Transverse colon (tissue), 4 donors: ENCODE data around the gene ZBTB20. TPM values are rescaled to one million over a fixed set of nuclear protein-coding genes. Genes with fewer than 3 reads are reported as not detected.

Experiments
- DNase-seq: peaks from one replicate; pipeline ENCODE4 v3.0.0-alpha.2; 2019
- H3K27ac ChIP-seq, 4 donors: fragments of 200-600 bp; sonication (generic); 2 replicates each; pipeline ENCODE4 v1.5.1; 2016 to 2018; ENCODE audit warnings: inconsistent platforms in 4 of 4
- H3K27me3 ChIP-seq: fragments of 200-600 bp; sonication (generic); 2 replicates; pipeline ENCODE4 v1.5.1; 2017; ENCODE audit warnings: inconsistent platforms
- H3K36me3 ChIP-seq, 4 donors: fragments of 200-600 bp; sonication (generic); 2 replicates each; pipeline ENCODE4 v1.5.1; 2017 to 2019; ENCODE audit warnings: inconsistent platforms in 4 of 4
- H3K4me1 ChIP-seq, 4 donors: fragments of 200-600 bp; sonication (generic); 2 replicates each; pipeline ENCODE4 v1.5.1; 2017 to 2020; ENCODE audit warnings: inconsistent platforms in 4 of 4
- H3K4me3 ChIP-seq, 4 donors: fragments of 200-600 bp; sonication (generic); 1 replicate in 1 of 4; 2 replicates in 3 of 4; pipeline versions ENCODE4 v1.5.1 to v1.6.1; 2017 to 2019; ENCODE audit warnings: inconsistent platforms in 4 of 4
- H3K9me3 ChIP-seq, 2 donors: fragments of 200-600 bp; sonication (generic); 2 replicates each; pipeline ENCODE4 v1.5.1; 2017 to 2019; ENCODE audit warnings: inconsistent platforms in 2 of 2
- EP300 ChIP-seq: sonication (generic); formaldehyde crosslinking; IDR thresholded peaks from one replicate; pipeline ENCODE4 v1.6.1; 2017; ENCODE audit warnings: antibody characterized with exemption, low read depth
- POLR2A ChIP-seq: fragments of 450-650 bp; IDR thresholded peaks from one replicate; pipeline ENCODE4 v1.6.1; 2016; ENCODE audit warnings: antibody characterized with exemption, mild to moderate bottlenecking, moderate library complexity
- POLR2AphosphoS5 ChIP-seq, 3 donors: sonication (generic); formaldehyde crosslinking; IDR thresholded peaks; one replicate each; pipeline ENCODE4 v1.6.1; 2016; ENCODE audit warnings: antibody characterized with exemption in 3 of 3
- WGBS, 2 donors: methylation state at CpG; one replicate each; pipeline ENCODE4 v1.1.5; 2018; ENCODE audit warnings: low coverage in 1 of 2; 5-methylcytosine and 5-hydroxymethylcytosine counted together
- in situ Hi-C, 4 donors: fragments of 200-750 bp; cut with MboI; loops; one replicate each; pipeline versions ENCODE4 v1.15.0 to v1.15.1; 2017; ENCODE audit warnings: low sequenced_read_pairs in 3 of 4, low pct_ligation_motif_present in 1 of 4, low pct_unique_long_range_greater_than_20kb in 1 of 4
- intact Hi-C: fragments of 100-400 bp; cut with DNase I; formaldehyde crosslinking; loops from one replicate; pipeline ENCODE4 v1.15.1; 2023; ENCODE audit warnings: low total_unique reads
- total RNA-seq, 4 donors: library from RNA; depleted of rRNA; stranded (reverse); fragments of >200 nt; gene quantifications; one replicate each; pipeline ENCODE4 v1.1.0, GENCODE V29; 2016
- TF ChIP-seq, protein P1 (sequence below), 5 experiments: fragments of 200-600 bp in 3 of 5; fragments of 450-650 bp in 2 of 5; sonication (generic) in 3 of 5; IDR thresholded peaks; 1 replicate in 2 of 5; 2 replicates in 3 of 5; pipeline ENCODE4 v1.5.1; 2016 to 2017; ENCODE audit warnings: antibody characterized with exemption in 5 of 5, inconsistent platforms in 3 of 5, mild to moderate bottlenecking in 2 of 5, moderate library complexity in 1 of 5

Gene ZBTB20
- total RNA-seq, 4 donors from 2014 or later = 44.6 to 50.5 (median 46.4) TPM

DNA sequence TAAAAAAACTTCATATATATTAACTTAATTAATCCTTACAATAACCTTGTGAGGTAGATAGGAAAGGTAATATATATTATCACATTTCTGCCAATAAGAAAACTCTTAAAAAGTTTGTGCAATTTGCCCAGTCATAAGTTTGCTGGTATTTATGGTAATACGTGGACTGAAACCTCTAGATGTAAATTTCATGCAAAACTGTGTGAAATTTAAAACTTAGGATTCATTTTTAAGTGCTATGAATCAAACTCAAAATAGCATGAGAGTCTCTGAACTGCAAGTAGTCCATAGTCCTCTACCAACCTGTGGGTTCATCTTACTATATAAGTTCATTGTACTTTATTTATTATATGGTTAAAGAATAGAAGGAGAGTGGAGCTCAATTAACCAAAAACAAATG, 56.4 kb downstream of the ZBTB20 start:
- 89 to 90% methylated on average over 1 of the region's 1 CpG for WGBS, 2 donors
- Histone ChIP-seq H3K27ac (no peak overlapping the region), H3K27me3 (no peaks in the 10 kb centered on the region), H3K36me3 (no peaks in the 10 kb centered on the region), H3K9me3 (no peaks in the 10 kb centered on the region), H3K4me3 (no peak overlapping the region), H3K4me1 (peaks cover 0 to 50% (median 14%) of the 10 kb centered on the region in 4 donors)
- in situ Hi-C loops (loop anchor here in 1 of 4 donors (25.0 kb wide), 1 partner anchor 253 kb away; no protein-coding TSS in a partner anchor), intact Hi-C loops (no loop called here)
- DNase-seq = no peak
- TF ChIP-seq POLR2AphosphoS5 (IDR thresholded peaks at IDR 0.05) = no peak
- TF ChIP-seq, protein P1, sequence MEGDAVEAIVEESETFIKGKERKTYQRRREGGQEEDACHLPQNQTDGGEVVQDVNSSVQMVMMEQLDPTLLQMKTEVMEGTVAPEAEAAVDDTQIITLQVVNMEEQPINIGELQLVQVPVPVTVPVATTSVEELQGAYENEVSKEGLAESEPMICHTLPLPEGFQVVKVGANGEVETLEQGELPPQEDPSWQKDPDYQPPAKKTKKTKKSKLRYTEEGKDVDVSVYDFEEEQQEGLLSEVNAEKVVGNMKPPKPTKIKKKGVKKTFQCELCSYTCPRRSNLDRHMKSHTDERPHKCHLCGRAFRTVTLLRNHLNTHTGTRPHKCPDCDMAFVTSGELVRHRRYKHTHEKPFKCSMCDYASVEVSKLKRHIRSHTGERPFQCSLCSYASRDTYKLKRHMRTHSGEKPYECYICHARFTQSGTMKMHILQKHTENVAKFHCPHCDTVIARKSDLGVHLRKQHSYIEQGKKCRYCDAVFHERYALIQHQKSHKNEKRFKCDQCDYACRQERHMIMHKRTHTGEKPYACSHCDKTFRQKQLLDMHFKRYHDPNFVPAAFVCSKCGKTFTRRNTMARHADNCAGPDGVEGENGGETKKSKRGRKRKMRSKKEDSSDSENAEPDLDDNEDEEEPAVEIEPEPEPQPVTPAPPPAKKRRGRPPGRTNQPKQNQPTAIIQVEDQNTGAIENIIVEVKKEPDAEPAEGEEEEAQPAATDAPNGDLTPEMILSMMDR (IDR thresholded peaks at IDR 0.05) = no peak
- TF ChIP-seq EP300 = no peak
- no peak for TF ChIP-seq POLR2A

DNA sequence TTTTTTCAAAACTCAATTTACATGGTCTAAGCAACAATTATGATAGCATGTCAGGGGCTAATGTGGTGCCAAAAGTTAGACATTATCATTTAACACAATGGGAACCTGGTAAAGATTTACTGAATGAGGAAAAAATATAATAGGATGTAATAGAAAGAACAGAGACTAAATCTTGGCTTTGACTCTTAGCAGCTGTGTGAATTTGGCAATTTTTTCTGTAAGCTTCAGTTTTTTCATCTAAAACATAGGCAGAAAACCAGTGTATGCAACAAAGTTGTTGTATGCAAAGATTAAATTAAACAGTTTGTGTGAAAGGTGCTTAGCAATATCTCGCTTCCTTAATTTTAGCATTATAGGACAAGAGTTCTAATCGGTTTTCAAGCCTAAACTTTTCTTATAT, 57.6 kb downstream of the ZBTB20 start:
- no peaks in the 10 kb centered on the region for H3K9me3 ChIP-seq
- no peak for TF ChIP-seq POLR2AphosphoS5 (IDR thresholded peaks at IDR 0.05)
- TF ChIP-seq POLR2A = no peak
- TF ChIP-seq EP300 = no peak
- TF ChIP-seq, protein P1 (IDR thresholded peaks at IDR 0.05) = no peak
- no peaks in the 10 kb centered on the region for H3K27me3 ChIP-seq
- intact Hi-C loops (no loop called here), in situ Hi-C loops (loop anchor here in 1 of 4 donors (25.0 kb wide), 1 partner anchor 252 kb away; no protein-coding TSS in a partner anchor)
- WGBS, 2 donors = 85 to 97% methylated on average over 2 of the region's 2 CpGs
- DNase-seq = no peak
- peaks cover 0 to 47% (median 14%) of the 10 kb centered on the region in 4 donors for H3K4me1 ChIP-seq
- no peak overlapping the region for H3K27ac ChIP-seq
- no peak overlapping the region for H3K4me3 ChIP-seq
- H3K36me3 ChIP-seq = no peaks in the 10 kb centered on the region

GRCh38 chr3:115087512-115087911, 59.6 kb downstream of the ZBTB20 start:
- H3K27ac ChIP-seq = no peak overlapping the region
- H3K9me3 ChIP-seq = no peaks in the 10 kb centered on the region
- in situ Hi-C loops (loop anchor here in 1 of 4 donors (25.0 kb wide), 1 partner anchor 250 kb away; no protein-coding TSS in a partner anchor), intact Hi-C loops (no loop called here)
- H3K4me1 ChIP-seq = peaks cover 0 to 33% (median 7%) of the 10 kb centered on the region in 4 donors
- H3K36me3 ChIP-seq = no peaks in the 10 kb centered on the region
- no peak overlapping the region for H3K4me3 ChIP-seq
- 73% methylated on average over 1 of the region's 1 CpG; no CpG with 5 or more reads in 1 of the 2 donors for WGBS, 2 donors
- no peaks in the 10 kb centered on the region for H3K27me3 ChIP-seq
- TF ChIP-seq, protein P1 (IDR thresholded peaks at IDR 0.05) = no peak
- TF ChIP-seq POLR2AphosphoS5 (IDR thresholded peaks at IDR 0.05) (no peak), EP300 (no peak), POLR2A (no peak)
- DNase-seq = no peak

DNA sequence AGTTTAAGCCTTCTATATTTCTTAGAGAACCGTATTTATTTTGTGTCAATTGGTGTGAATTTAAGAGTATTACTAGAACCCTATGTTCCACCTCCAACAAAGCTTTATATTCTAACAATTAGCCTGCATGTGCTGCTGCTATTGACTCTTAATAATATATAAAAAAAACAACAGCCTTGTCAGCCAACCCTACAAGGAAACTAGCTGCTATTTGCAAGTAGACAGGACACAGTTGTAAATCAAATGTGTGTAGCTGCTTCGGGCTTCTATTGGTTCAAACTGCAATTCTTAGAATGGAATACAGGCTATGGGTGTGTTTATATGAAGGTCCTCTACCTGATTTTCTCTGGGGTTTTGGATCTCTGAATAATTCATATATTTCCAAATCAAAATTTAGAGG, 60.7 kb downstream of the ZBTB20 start:
- 72 to 76% methylated on average over 2 of the region's 2 CpGs for WGBS, 2 donors
- H3K27me3 ChIP-seq = no peaks in the 10 kb centered on the region
- no peak for TF ChIP-seq POLR2A
- no peak for TF ChIP-seq EP300
- TF ChIP-seq, protein P1 (IDR thresholded peaks at IDR 0.05) = no peak
- TF ChIP-seq POLR2AphosphoS5 (IDR thresholded peaks at IDR 0.05) = no peak
- H3K27ac ChIP-seq = no peak overlapping the region
- intact Hi-C loops = no loop called here
- H3K4me3 ChIP-seq = no peak overlapping the region
- DNase-seq = no peak
- H3K9me3 ChIP-seq = no peaks in the 10 kb centered on the region
- peaks cover 0 to 24% (median 4%) of the 10 kb centered on the region in 4 donors for H3K4me1 ChIP-seq
- in situ Hi-C loops = loop anchor here in 1 of 4 donors (25.0 kb wide), 1 partner anchor 249 kb away; no protein-coding TSS in a partner anchor
- H3K36me3 ChIP-seq = no peaks in the 10 kb centered on the region
